Liver (tissue), 9 donors: ENCODE measurements around the gene ACTN4. TPM values are rescaled to one million over a fixed set of nuclear protein-coding genes. Genes with fewer than 3 reads are reported as not detected.

Experiments used
- DNase-seq: peaks from one replicate; pipeline ENCODE4 v3.0.0-alpha.2; 2017; ENCODE audit warnings: low spot score
- H3K27ac ChIP-seq, 2 donors: one replicate each; pipeline ENCODE4 v1.7.0; 2013; ENCODE audit warnings: inconsistent platforms in 2 of 2, low read length in 2 of 2, control low read depth in 1 of 2, low read depth in 1 of 2, mild to moderate bottlenecking in 1 of 2
- H3K27me3 ChIP-seq, 4 donors: one replicate each; pipeline versions ENCODE4 v1.6.1 to v1.7.0; 2013; ENCODE audit warnings: low read length in 3 of 4, inconsistent platforms in 1 of 4, mild to moderate bottlenecking in 1 of 4, moderate library complexity in 1 of 4; ENCODE audit not compliant: control insufficient read depth in 4 of 4, insufficient read depth in 4 of 4
- H3K36me3 ChIP-seq, 4 donors: one replicate each; pipeline versions ENCODE4 v1.6.1 to v1.7.0; 2013; ENCODE audit warnings: low read length in 3 of 4, mild to moderate bottlenecking in 3 of 4, low read depth in 1 of 4, moderate library complexity in 1 of 4; ENCODE audit not compliant: control insufficient read depth in 4 of 4, insufficient read depth in 3 of 4
- H3K4me1 ChIP-seq, 4 donors: one replicate each; pipeline versions ENCODE4 v1.6.1 to v1.7.0; 2013; ENCODE audit warnings: low read length in 3 of 4, mild to moderate bottlenecking in 3 of 4, moderate library complexity in 1 of 4; ENCODE audit not compliant: control insufficient read depth in 4 of 4, insufficient read depth in 4 of 4
- H3K4me3 ChIP-seq, 3 donors: one replicate each; pipeline versions ENCODE4 v1.6.1 to v1.7.0; 2013; ENCODE audit warnings: low read length in 3 of 3, control low read depth in 1 of 3, low read depth in 1 of 3, mild to moderate bottlenecking in 1 of 3
- H3K9ac ChIP-seq, 2 donors: one replicate each; pipeline ENCODE4 v1.7.0; 2013; ENCODE audit warnings: low read length in 2 of 2, mild to moderate bottlenecking in 2 of 2, moderate library complexity in 2 of 2, control low read depth in 1 of 2, low read depth in 1 of 2
- H3K9me3 ChIP-seq, 4 donors: one replicate each; pipeline versions ENCODE4 v1.6.1 to v1.7.0; 2013; ENCODE audit warnings: low read length in 3 of 4; ENCODE audit not compliant: control insufficient read depth in 4 of 4
- CTCF ChIP-seq: fragments of 150-350 bp; IDR thresholded peaks from 2 replicates; pipeline ENCODE4 v1.5.1; 2017; ENCODE audit warnings: improper control_type of control experiment, low read depth, low read length; ENCODE audit not compliant: missing input control
- EGR1 ChIP-seq, 2 donors: IDR thresholded peaks; 2 replicates each; pipeline ENCODE4 v1.6.1; 2016 to 2018; ENCODE audit warnings: antibody characterized with exemption in 2 of 2, low read depth in 2 of 2
- FOXA1 ChIP-seq: IDR thresholded peaks from 2 replicates; pipeline ENCODE4 v1.6.1; 2016; ENCODE audit warnings: antibody characterized with exemption
- GABPA ChIP-seq, 2 donors: IDR thresholded peaks in 1 of 2; conservative IDR thresholded peaks in 1 of 2; 2 replicates each; pipeline ENCODE4 v1.6.1; 2016; ENCODE audit warnings: antibody characterized with exemption in 2 of 2, mild to moderate bottlenecking in 1 of 2, moderate library complexity in 1 of 2
- HNF4A ChIP-seq, 2 donors: conservative IDR thresholded peaks; 2 replicates each; pipeline ENCODE4 v1.6.1; 2016; ENCODE audit warnings: antibody characterized with exemption in 2 of 2, mild to moderate bottlenecking in 2 of 2
- HNF4G ChIP-seq: IDR thresholded peaks from 2 replicates; pipeline ENCODE4 v1.6.1; 2016; ENCODE audit warnings: antibody characterized with exemption
- JUND ChIP-seq, 2 donors: IDR thresholded peaks; 2 replicates each; pipeline ENCODE4 v1.6.1; 2016; ENCODE audit warnings: antibody characterized with exemption in 2 of 2
- NR2F2 ChIP-seq: IDR thresholded peaks from 2 replicates; pipeline ENCODE4 v1.6.1; 2016; ENCODE audit warnings: antibody characterized with exemption
- SP1 ChIP-seq: IDR thresholded peaks from 2 replicates; pipeline ENCODE4 v1.6.1; 2018; ENCODE audit warnings: antibody characterized with exemption, mild to moderate bottlenecking
- TAF1 ChIP-seq: conservative IDR thresholded peaks from 2 replicates; pipeline ENCODE4 v1.6.1; 2016; ENCODE audit warnings: antibody characterized with exemption, mild to moderate bottlenecking
- YY1 ChIP-seq: IDR thresholded peaks from 2 replicates; pipeline ENCODE4 v1.6.1; 2016; ENCODE audit warnings: antibody characterized with exemption, mild to moderate bottlenecking
- ZBTB33 ChIP-seq: IDR thresholded peaks from 2 replicates; pipeline ENCODE4 v1.6.1; 2016; ENCODE audit warnings: antibody characterized with exemption
- WGBS: extraction: QIAGEN DNeasy Blood & Tissue Kit; methylation state at CpG from one replicate; pipeline ENCODE4 v1.1.7; 2013; 5-methylcytosine and 5-hydroxymethylcytosine counted together
- polyA plus RNA-seq, 2 donors: library from polyadenylated mRNA; stranded (reverse) in 1 of 2; unstranded in 1 of 2; fragments of 200-250 nt in 1 of 2; fragments of >200 nt in 1 of 2; fragmentation: Nextera tagmentation in 1 of 2; extraction: Ambion mirVana in 1 of 2; gene quantifications; one replicate each; pipeline versions ENCODE4 v1.2.1 to v1.2.3, GENCODE V29; 2013 to 2015
- total RNA-seq, 2 donors: library from RNA; depleted of rRNA; stranded (reverse); fragments of >200 nt; gene quantifications; one replicate each; pipeline ENCODE4 v1.2.3, GENCODE V29; 2014
- TF ChIP-seq, protein P1 (sequence below): IDR thresholded peaks from 2 replicates; pipeline ENCODE4 v1.6.1; 2016; ENCODE audit warnings: antibody characterized with exemption
- TF ChIP-seq, protein P2 (sequence below): IDR thresholded peaks from 2 replicates; pipeline ENCODE4 v1.6.1; 2016; ENCODE audit warnings: antibody characterized with exemption, mild to moderate bottlenecking
- TF ChIP-seq, protein P3 (sequence below): IDR thresholded peaks from 2 replicates; pipeline ENCODE4 v1.6.1; 2016; ENCODE audit warnings: antibody characterized with exemption
- donor health status: healthy.
- donor health status: healthy.
- donor health status: healthy.
- donor health status: healthy.
- donor health status: healthy.

ACTN4 gene
- total and polyA plus RNA-seq, 4 donors, result 35.4 to 164 (median 98.7) TPM

DNA sequence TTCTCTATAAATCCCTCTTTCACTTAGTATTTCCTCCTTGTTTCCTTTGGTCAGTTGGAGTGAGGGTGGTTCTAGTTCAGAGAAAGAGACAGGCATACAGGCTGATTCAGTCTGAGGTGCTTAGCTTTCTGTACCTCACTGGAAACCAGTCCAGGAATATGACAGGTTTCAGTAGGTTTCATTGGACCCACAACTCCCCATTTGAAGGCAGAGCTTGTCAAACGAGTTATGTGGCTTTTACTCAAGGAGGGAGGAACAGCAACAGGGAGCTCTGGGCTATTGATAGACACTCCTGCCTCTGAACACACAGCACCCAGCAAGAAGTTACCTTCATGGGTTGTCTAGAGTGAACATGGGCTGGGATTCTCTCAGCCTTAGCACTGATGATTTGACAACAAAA, 14.5 kb downstream of the ACTN4 start:
- H3K4me3 ChIP-seq, result no peak overlapping the region
- DNase-seq, result no peak
- peak overlapping the region in 1 of 2 donors; percentile 54 for H3K27ac ChIP-seq
- no peak overlapping the region for H3K9ac ChIP-seq
- H3K4me1 ChIP-seq, result peaks cover 29 to 70% (median 60%) of the 10 kb centered on the region in 4 donors
- no peaks in the 10 kb centered on the region for H3K9me3 ChIP-seq
- TF ChIP-seq HNF4G (no peak), SP1 (no peak), NR2F2 (no peak), HNF4A (conservative IDR thresholded peaks at IDR 0.05) (no peak), CTCF (no peak), FOXA1 (no peak), JUND (IDR thresholded peaks at IDR 0.05) (no peak), YY1 (no peak), TAF1 (no peak)
- TF ChIP-seq, protein P1, sequence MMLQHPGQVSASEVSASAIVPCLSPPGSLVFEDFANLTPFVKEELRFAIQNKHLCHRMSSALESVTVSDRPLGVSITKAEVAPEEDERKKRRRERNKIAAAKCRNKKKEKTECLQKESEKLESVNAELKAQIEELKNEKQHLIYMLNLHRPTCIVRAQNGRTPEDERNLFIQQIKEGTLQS, result no peak
- TF ChIP-seq, protein P2, sequence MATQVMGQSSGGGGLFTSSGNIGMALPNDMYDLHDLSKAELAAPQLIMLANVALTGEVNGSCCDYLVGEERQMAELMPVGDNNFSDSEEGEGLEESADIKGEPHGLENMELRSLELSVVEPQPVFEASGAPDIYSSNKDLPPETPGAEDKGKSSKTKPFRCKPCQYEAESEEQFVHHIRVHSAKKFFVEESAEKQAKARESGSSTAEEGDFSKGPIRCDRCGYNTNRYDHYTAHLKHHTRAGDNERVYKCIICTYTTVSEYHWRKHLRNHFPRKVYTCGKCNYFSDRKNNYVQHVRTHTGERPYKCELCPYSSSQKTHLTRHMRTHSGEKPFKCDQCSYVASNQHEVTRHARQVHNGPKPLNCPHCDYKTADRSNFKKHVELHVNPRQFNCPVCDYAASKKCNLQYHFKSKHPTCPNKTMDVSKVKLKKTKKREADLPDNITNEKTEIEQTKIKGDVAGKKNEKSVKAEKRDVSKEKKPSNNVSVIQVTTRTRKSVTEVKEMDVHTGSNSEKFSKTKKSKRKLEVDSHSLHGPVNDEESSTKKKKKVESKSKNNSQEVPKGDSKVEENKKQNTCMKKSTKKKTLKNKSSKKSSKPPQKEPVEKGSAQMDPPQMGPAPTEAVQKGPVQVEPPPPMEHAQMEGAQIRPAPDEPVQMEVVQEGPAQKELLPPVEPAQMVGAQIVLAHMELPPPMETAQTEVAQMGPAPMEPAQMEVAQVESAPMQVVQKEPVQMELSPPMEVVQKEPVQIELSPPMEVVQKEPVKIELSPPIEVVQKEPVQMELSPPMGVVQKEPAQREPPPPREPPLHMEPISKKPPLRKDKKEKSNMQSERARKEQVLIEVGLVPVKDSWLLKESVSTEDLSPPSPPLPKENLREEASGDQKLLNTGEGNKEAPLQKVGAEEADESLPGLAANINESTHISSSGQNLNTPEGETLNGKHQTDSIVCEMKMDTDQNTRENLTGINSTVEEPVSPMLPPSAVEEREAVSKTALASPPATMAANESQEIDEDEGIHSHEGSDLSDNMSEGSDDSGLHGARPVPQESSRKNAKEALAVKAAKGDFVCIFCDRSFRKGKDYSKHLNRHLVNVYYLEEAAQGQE, result no peak
- TF ChIP-seq, protein P3, sequence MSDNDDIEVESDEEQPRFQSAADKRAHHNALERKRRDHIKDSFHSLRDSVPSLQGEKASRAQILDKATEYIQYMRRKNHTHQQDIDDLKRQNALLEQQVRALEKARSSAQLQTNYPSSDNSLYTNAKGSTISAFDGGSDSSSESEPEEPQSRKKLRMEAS, result no peak
- WGBS, result 55% methylated on average over 1 of the region's 1 CpG
- H3K36me3 ChIP-seq, result no peaks in the 10 kb centered on the region
- H3K27me3 ChIP-seq, result no peaks in the 10 kb centered on the region

- H3K4me1 ChIP-seq, result peaks cover 25 to 71% (median 60%) of the 10 kb centered on the region in 4 donors
- peak overlapping the region in 1 of 2 donors; percentile 54 for H3K27ac ChIP-seq
- H3K36me3 ChIP-seq, result no peaks in the 10 kb centered on the region
- no peak for DNase-seq
- H3K4me3 ChIP-seq, result no peak overlapping the region
- no peaks in the 10 kb centered on the region for H3K27me3 ChIP-seq
- H3K9ac ChIP-seq, result no peak overlapping the region
- TF ChIP-seq, protein P3, result no peak
- TF ChIP-seq JUND (IDR thresholded peaks at IDR 0.05) (no peak), SP1 (no peak), GABPA (IDR thresholded peaks at IDR 0.05 in 1 of 2, conservative IDR thresholded peaks at IDR 0.05 in 1 of 2) (no peak), EGR1 (IDR thresholded peaks at IDR 0.05; ENCODE audit: low read depth in 2 of 2) (no peak), HNF4A (conservative IDR thresholded peaks at IDR 0.05) (no peak), ZBTB33 (no peak), YY1 (no peak), HNF4G (no peak)
- TF ChIP-seq, protein P2, result no peak
- H3K9me3 ChIP-seq, result no peaks in the 10 kb centered on the region
- WGBS, result 72% methylated on average over 7 of the region's 7 CpGs
Observed at GRCh38 chr19:38662537-38663155, 15.2 kb downstream of the ACTN4 start.
